Measurements from ENCODE around the gene DNAH2. TPM values are rescaled to one million over a fixed set of nuclear protein-coding genes. Genes with fewer than 3 reads are reported as not detected.

Gene DNAH2
- total and polyA plus RNA-seq, 2 of the 4 experiments (the other 2 are of a cell fraction), result under 0.01 to 0.02 TPM

GRCh38 chr17:7687908-7688807 is 29.4 kb upstream of the DNAH2 start, which contains the start of gene WRAP53:
WRAP53 (plus strand) TSS chr17:7688477; CDS start chr17:7688649, 172 bp downstream.
- intact Hi-C loops (cut with micrococcal nuclease), result loop anchor here (1.0 to 5.0 kb wide), 4 partner anchors 54 to 206 kb away; partner anchors contain the start of genes FXR2, POLR2A and SLC35G6
- BruUV-seq (replicated peaks), result no TSS peak
- TF ChIP-seq CHD1 (IDR thresholded peaks at IDR 0.05; ENCODE audit: low read depth, low read length), result no peak
- peak; percentile 48 for TF ChIP-seq POLR2A (IDR thresholded peaks at IDR 0.05; ENCODE audit: low read depth, low read length)
- no peak for TF ChIP-seq CEBPB (IDR thresholded peaks at IDR 0.05; ENCODE audit: low read depth, low read length)
- peak; percentile 78 for TF ChIP-seq RAD21 (IDR thresholded peaks at IDR 0.05; ENCODE audit: low read length)
- peak; percentile 99; the same call in 1 of the 2 replicates for TF ChIP-seq CTCF (conservative IDR thresholded peaks at IDR 0.05; ENCODE audit: low read depth, low read length)
- peak; percentile 57 for TF ChIP-seq RCOR1 (IDR thresholded peaks at IDR 0.05; ENCODE audit: insufficient replicate concordance, low read length)
- TF ChIP-seq SMC3 (IDR thresholded peaks at IDR 0.05; ENCODE audit: low read depth, low read length), result peak; percentile 75
- no peak for TF ChIP-seq RFX5 (IDR thresholded peaks at IDR 0.05; ENCODE audit: low read depth, low read length)
- no peak; the same call in 1 of the 2 replicates for TF ChIP-seq MXI1 (IDR thresholded peaks at IDR 0.05; ENCODE audit: borderline replicate concordance, low read depth, low read length)
- TF ChIP-seq, protein P1, sequence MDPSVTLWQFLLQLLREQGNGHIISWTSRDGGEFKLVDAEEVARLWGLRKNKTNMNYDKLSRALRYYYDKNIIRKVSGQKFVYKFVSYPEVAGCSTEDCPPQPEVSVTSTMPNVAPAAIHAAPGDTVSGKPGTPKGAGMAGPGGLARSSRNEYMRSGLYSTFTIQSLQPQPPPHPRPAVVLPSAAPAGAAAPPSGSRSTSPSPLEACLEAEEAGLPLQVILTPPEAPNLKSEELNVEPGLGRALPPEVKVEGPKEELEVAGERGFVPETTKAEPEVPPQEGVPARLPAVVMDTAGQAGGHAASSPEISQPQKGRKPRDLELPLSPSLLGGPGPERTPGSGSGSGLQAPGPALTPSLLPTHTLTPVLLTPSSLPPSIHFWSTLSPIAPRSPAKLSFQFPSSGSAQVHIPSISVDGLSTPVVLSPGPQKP (IDR thresholded peaks at IDR 0.05; ENCODE audit: borderline replicate concordance, low read depth, low read length), result no peak
- peak; percentile 45; the same call in 1 of the 2 replicates for TF ChIP-seq USF2 (IDR thresholded peaks at IDR 0.05; ENCODE audit: low read depth, low read length)
- no peak for TF ChIP-seq BHLHE40 (IDR thresholded peaks at IDR 0.05; ENCODE audit: low read depth, low read length)

More at GRCh38 chr17:7687908-7688807, 29.4 kb upstream of the DNAH2 start, which contains the start of gene WRAP53:
- H3K18ac ChIP-seq (ENCODE audit: low read depth, low read length), result no peak within 1 kb of the TSS
- ATAC-seq (ENCODE audit: low read depth) (peak; percentile 90), DNase-seq (peak; percentile 99)
- no peaks in the 10 kb centered on the region for H3K27me3 ChIP-seq (ENCODE audit: control insufficient read depth, insufficient read depth, low read length)
- H2BK5ac ChIP-seq (ENCODE audit: low read depth, low read length, poor library complexity, severe bottlenecking), result peak within 1 kb of the TSS; percentile 95
- peak within 1 kb of the TSS; percentile 98 for H4K5ac ChIP-seq (ENCODE audit: low read depth, low read length)
- peak within 1 kb of the TSS; percentile 95 for H2AK9ac ChIP-seq (replicated peaks; ENCODE audit: low read depth, low read length, poor library complexity)
- peak within 1 kb of the TSS; percentile 94 for H3K14ac ChIP-seq (replicated peaks; ENCODE audit: low read depth, low read length)
- H3K4me1 ChIP-seq (ENCODE audit: control insufficient read depth, insufficient read depth, low read length), result no peaks in the 10 kb centered on the region
- H2BK15ac ChIP-seq (ENCODE audit: low read depth, low read length), result peak within 1 kb of the TSS; percentile 38; the same call in 1 of the 3 replicates
- ChIA-PET POLR2A (ENCODE audit: unreplicated experiment) (interaction anchor here (0.6 to 3.0 kb wide), 5 partner anchors 11 to 189 kb away, joined by 3 to 9 read pairs (median 3); partner anchors contain the start of genes MPDU1 and SAT2), CTCF (interaction anchor here (0.5 to 4.1 kb wide), 16 partner anchors 14 to 642 kb away, joined by 3 to 27 read pairs (median 4); partner anchors contain the start of genes CD68, EFNB3, FXR2 and MPDU1)
- no peaks in the 10 kb centered on the region for H3K9me1 ChIP-seq (ENCODE audit: insufficient read depth, low read length)
- peak within 1 kb of the TSS; percentile 93 for H3K4me2 ChIP-seq (ENCODE audit: low read depth, low read length)
- peak within 1 kb of the TSS; percentile 99 for H3K56ac ChIP-seq (ENCODE audit: extremely low read depth, insufficient read depth, low read length)
- peaks cover 4% of the 10 kb centered on the region for H4K20me1 ChIP-seq (ENCODE audit: insufficient read depth, low read length)
- H2BK20ac ChIP-seq (ENCODE audit: low read depth, low read length), result peak within 1 kb of the TSS; percentile 46; the same call in 1 of the 2 replicates
- WGBS, 2 experiments (ENCODE audit: extremely low coverage in 2 of 2, insufficient read length in 1 of 2), result 1% methylated on average over 16 of the region's 51 CpGs; no CpG with 5 or more reads in 1 of the 2 experiments
- peak within 1 kb of the TSS; percentile 96 for H3K9ac ChIP-seq (ENCODE audit: low read depth, low read length)
- peak within 1 kb of the TSS; percentile 96 for H3K27ac ChIP-seq (ENCODE audit: insufficient read depth, low read length)
- peak within 1 kb of the TSS; percentile 97 for H3K4ac ChIP-seq (ENCODE audit: low read depth, low read length)
- peaks cover 15 to 54% of the 10 kb centered on the region in 2 experiments for H3K79me1 ChIP-seq (ENCODE audit: low read depth in 1 of 2, low read length in 2 of 2)
- dilution Hi-C loops (cut with HindIII; ENCODE audit: low sequenced_read_pairs, unreplicated experiment) (no loop called here), in situ Hi-C loops (cut with MboI; ENCODE audit: low sequenced_read_pairs) (no loop called here)
- H3K23ac ChIP-seq (ENCODE audit: low read depth, low read length), result peak within 1 kb of the TSS; percentile 98
- H2BK120ac ChIP-seq (ENCODE audit: low read depth, low read length), result peak within 1 kb of the TSS; percentile 88
- peak within 1 kb of the TSS; percentile 83 for H3K4me3 ChIP-seq (ENCODE audit: insufficient read depth, low read depth, low read length)
- peak within 1 kb of the TSS; percentile 87 for H2AK5ac ChIP-seq (ENCODE audit: low read depth, low read length)
- peak within 1 kb of the TSS; percentile 93 for H4K91ac ChIP-seq (ENCODE audit: insufficient read depth, low read depth, low read length)
- no peaks in the 10 kb centered on the region for H3K36me3 ChIP-seq (ENCODE audit: control insufficient read depth, insufficient read depth, low read length)
- peak within 1 kb of the TSS; percentile 90 for H2AFZ ChIP-seq (replicated peaks; ENCODE audit: low read length, poor library complexity)
- no peaks in the 10 kb centered on the region for H3K9me3 ChIP-seq (ENCODE audit: control insufficient read depth, insufficient read depth, low read length)
- H4K8ac ChIP-seq (ENCODE audit: low read depth in 2 of 2, low read length in 2 of 2), result peak within 1 kb of the TSS; percentile 86 to 95
